Ishikawa (cell line): ENCODE data around the gene RGS14.

Experiments used
- CEBPB ChIP-seq: IDR thresholded peaks from 2 replicates; pipeline ENCODE4 v1.6.1; 2012
- CREB1 ChIP-seq: IDR thresholded peaks from 2 replicates; pipeline ENCODE4 v1.6.1; 2012; ENCODE audit warnings: low read depth
- EGR1 ChIP-seq: IDR thresholded peaks from 2 replicates; pipeline ENCODE4 v1.6.1; 2012
- EP300 ChIP-seq: IDR thresholded peaks from 2 replicates; pipeline ENCODE4 v1.6.1; 2012; ENCODE audit warnings: borderline replicate concordance
- FOXM1 ChIP-seq: IDR thresholded peaks from 2 replicates; pipeline ENCODE4 v1.6.1; 2012; ENCODE audit warnings: low read depth, borderline replicate concordance
- NFIC ChIP-seq: IDR thresholded peaks from 2 replicates; pipeline ENCODE4 v1.6.1; 2012
- RAD21 ChIP-seq: IDR thresholded peaks from 2 replicates; pipeline ENCODE4 v1.6.1; 2012; ENCODE audit warnings: low read depth
- TAF1 ChIP-seq: IDR thresholded peaks from 2 replicates; pipeline ENCODE4 v1.6.1; 2012; ENCODE audit warnings: low read depth, mild to moderate bottlenecking
- TCF12 ChIP-seq: IDR thresholded peaks from 2 replicates; pipeline ENCODE4 v1.6.1; 2012; ENCODE audit warnings: low read depth
- TEAD4 ChIP-seq: IDR thresholded peaks from 2 replicates; pipeline ENCODE4 v1.6.1; 2012
- YY1 ChIP-seq: IDR thresholded peaks from 2 replicates; pipeline ENCODE4 v1.6.1; 2012; ENCODE audit warnings: low read depth
- ZBTB7A ChIP-seq: IDR thresholded peaks from 2 replicates; pipeline ENCODE4 v1.6.1; 2012; ENCODE audit warnings: low read depth
- TF ChIP-seq, protein P1 (sequence below): IDR thresholded peaks from 2 replicates; pipeline ENCODE4 v1.6.1; 2012; ENCODE audit warnings: low read depth, mild to moderate bottlenecking
- TF ChIP-seq, protein P2 (sequence below): IDR thresholded peaks from 2 replicates; pipeline ENCODE4 v1.6.1; 2012
- TF ChIP-seq, protein P3 (sequence below): IDR thresholded peaks from 2 replicates; pipeline ENCODE4 v1.6.1; 2012

The RGS14 gene

DNA sequence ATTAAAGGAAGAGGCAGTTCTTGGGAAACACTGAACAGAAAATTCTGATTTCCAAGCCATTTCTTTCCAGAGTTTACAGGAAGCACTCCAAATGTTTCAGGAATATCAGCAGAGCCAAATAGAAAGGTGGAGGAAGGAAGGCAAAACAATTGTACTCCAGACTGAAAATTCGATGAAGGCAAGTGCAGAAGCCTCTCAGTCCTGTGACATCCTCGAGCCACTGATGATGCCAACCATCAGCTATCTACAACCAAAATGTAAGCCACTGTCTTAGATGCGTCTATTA is 8.4 kb upstream of the RGS14 start:
- TF ChIP-seq EP300 (no peak), RAD21 (no peak), YY1 (no peak), NFIC (no peak), TCF12 (no peak)
- TF ChIP-seq, protein P1, sequence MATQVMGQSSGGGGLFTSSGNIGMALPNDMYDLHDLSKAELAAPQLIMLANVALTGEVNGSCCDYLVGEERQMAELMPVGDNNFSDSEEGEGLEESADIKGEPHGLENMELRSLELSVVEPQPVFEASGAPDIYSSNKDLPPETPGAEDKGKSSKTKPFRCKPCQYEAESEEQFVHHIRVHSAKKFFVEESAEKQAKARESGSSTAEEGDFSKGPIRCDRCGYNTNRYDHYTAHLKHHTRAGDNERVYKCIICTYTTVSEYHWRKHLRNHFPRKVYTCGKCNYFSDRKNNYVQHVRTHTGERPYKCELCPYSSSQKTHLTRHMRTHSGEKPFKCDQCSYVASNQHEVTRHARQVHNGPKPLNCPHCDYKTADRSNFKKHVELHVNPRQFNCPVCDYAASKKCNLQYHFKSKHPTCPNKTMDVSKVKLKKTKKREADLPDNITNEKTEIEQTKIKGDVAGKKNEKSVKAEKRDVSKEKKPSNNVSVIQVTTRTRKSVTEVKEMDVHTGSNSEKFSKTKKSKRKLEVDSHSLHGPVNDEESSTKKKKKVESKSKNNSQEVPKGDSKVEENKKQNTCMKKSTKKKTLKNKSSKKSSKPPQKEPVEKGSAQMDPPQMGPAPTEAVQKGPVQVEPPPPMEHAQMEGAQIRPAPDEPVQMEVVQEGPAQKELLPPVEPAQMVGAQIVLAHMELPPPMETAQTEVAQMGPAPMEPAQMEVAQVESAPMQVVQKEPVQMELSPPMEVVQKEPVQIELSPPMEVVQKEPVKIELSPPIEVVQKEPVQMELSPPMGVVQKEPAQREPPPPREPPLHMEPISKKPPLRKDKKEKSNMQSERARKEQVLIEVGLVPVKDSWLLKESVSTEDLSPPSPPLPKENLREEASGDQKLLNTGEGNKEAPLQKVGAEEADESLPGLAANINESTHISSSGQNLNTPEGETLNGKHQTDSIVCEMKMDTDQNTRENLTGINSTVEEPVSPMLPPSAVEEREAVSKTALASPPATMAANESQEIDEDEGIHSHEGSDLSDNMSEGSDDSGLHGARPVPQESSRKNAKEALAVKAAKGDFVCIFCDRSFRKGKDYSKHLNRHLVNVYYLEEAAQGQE = no peak
- TF ChIP-seq, protein P2, sequence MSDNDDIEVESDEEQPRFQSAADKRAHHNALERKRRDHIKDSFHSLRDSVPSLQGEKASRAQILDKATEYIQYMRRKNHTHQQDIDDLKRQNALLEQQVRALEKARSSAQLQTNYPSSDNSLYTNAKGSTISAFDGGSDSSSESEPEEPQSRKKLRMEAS = no peak

DNA sequence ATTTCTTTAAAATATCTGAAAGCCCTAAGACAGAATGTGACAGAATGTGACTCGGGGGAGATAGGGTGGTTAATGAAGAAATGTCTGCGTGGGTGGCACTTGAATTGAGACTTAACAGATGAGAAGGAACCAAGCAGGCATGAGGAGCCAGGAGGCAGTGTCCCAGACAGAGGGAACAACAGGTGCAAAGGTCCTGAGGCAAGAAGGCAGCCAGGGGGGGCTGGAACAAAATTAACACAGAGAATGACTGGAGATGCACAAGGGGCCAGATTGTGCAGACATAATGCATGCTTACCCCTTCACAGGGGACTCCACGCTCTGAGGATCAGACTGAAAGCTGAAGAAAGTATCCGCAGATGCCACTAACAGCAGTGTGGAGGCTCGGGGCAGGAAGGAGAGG is 8.0 kb upstream of the RGS14 start:
- no peak for TF ChIP-seq CREB1
- TF ChIP-seq, protein P1 = no peak
- no peak for TF ChIP-seq NFIC

DNA sequence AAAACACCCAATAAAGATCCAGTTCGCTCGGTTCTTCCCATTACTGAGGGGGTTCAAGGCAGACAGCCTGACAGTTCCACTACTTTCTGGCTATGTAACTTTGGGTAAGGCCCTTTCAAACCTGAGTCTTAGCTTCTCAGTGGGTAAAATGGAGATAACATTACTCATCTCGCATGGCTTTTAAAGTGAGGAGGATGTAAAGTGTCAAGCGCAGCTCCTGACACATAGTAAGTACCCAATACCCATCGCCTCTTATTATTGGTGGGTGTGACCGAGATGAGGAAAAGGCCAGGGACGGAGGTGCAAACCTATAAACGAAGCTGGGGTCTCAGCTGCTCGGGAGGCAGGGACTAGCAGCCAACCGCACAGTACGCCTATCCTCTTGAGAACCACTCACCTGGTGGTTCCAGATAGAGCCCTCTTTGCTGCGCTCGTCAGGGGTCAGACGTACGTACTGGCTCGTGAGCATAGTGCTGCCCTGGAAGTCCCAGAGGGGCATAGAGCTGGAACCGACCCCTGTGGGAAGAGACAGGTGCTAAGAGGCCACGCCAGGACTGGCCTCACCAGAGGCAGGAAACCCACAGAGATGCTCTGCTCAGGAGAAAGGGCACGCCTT is 6.8 kb upstream of the RGS14 start:
- no peak for TF ChIP-seq TEAD4
- TF ChIP-seq YY1 = no peak
- TF ChIP-seq, protein P2 = no peak
- no peak for TF ChIP-seq TCF12
- TF ChIP-seq EGR1 = no peak
- no peak for TF ChIP-seq TAF1
- TF ChIP-seq FOXM1 = no peak
- TF ChIP-seq, protein P3, sequence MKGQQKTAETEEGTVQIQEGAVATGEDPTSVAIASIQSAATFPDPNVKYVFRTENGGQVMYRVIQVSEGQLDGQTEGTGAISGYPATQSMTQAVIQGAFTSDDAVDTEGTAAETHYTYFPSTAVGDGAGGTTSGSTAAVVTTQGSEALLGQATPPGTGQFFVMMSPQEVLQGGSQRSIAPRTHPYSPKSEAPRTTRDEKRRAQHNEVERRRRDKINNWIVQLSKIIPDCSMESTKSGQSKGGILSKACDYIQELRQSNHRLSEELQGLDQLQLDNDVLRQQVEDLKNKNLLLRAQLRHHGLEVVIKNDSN = no peak
- no peak for TF ChIP-seq ZBTB7A
- no peak for TF ChIP-seq CREB1
- TF ChIP-seq, protein P1 = no peak
- TF ChIP-seq NFIC = no peak
- no peak for TF ChIP-seq RAD21

DNA sequence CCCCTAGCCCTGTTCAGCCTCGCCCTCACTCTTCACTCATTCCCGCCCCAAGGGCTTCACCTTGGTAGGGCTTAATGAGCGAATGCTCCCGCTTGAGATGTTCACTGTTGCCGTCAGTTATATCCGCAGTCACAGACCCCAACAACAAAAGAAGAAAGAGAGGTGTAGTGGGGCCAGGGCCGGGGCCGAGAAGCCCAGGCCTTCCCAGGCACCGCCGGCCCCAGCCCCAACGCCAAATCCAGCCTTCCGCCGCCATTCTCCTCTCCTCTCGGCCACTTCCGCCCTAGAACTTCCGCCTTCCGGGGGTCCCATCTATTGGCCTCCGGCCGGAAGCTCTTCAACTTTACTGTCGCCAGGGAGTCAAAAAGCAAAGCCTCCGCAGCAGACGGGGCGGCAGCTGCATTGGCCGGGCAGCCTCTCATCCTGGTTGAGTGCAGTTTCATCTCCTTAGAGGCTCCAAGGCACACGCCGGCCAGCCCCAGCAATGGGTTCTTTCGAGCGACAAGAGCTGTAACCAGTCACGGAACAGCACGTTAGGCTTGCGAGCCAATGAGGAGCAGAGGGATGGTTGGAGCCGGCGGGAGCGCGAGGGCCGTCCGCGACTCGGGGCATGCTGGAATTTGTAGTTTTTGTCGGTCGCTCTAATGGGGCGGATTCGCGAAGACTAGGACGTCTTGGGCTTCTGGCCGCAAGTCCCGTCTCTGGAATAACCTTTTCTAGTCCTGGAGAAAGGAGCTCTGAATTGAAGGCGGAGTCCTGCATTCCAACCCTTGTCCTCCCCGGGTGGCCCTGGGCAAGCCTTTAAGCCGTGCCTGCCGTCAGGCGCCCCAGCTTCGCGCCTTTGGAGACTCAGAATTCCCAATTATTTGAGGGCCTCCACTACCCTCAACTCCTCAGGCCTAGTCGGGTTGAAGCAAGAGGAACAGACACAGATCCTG is 6.1 kb upstream of the RGS14 start, which contains the start of gene LMAN2:
TSS of gene LMAN2 (minus strand) at position 277 of the 938 bp plus-strand sequence. CDS start at position 256, 21 bp downstream.
- TF ChIP-seq, protein P2 = peak; percentile 73
- peak; percentile 93 for TF ChIP-seq YY1
- peak; percentile 32; the same call in 1 of the 2 replicates for TF ChIP-seq EGR1
- no peak for TF ChIP-seq CEBPB
- TF ChIP-seq NFIC = peak; percentile 52; the same call in 1 of the 2 replicates
- TF ChIP-seq FOXM1 = peak; percentile 38; the same call in 1 of the 2 replicates
- peak; percentile 81 for TF ChIP-seq TCF12
- peak; percentile 18; the same call in 1 of the 2 replicates for TF ChIP-seq EP300
- no peak for TF ChIP-seq TEAD4
- TF ChIP-seq CREB1 = peak; percentile 63; the same call in 1 of the 2 replicates
- no peak for TF ChIP-seq ZBTB7A
- TF ChIP-seq, protein P1 = no peak
- peak; percentile 97 for TF ChIP-seq TAF1
